D341Med (cell line): ENCODE measurements around the gene MIER2.
"Not testable (repeated sequence)": the region's sequence is repeated elsewhere in the genome, so short reads cannot be mapped to it uniquely, and the experiment has no call there.

Experiments used
- DNase-seq: peaks from one replicate; pipeline ENCODE4 v3.0.0; 2012; ENCODE audit warnings: low spot score

Gene MIER2

GRCh38 chr19:283395-283794 is 61.2 kb downstream of the MIER2 start:
- DNase-seq = no peak

- DNase-seq = no peak
Measured at GRCh38 chr19:282501-282900, 62.1 kb downstream of the MIER2 start.

GRCh38 chr19:281992-282391 is 62.6 kb downstream of the MIER2 start:
- DNase-seq = peak; percentile 39

GRCh38 chr19:281156-281853 is 63.3 kb downstream of the MIER2 start:
- DNase-seq = no peak

GRCh38 chr19:280541-281009 is 64.0 kb downstream of the MIER2 start:
- DNase-seq = no peak

GRCh38 chr19:279656-280055 is 64.9 kb downstream of the MIER2 start:
- no peak for DNase-seq

- no peak for DNase-seq
Measured at GRCh38 chr19:279231-279630, 65.4 kb downstream of the MIER2 start.

GRCh38 chr19:277581-278165 is 66.9 kb downstream of the MIER2 start:
- DNase-seq = no peak

GRCh38 chr19:277131-277530 is 67.5 kb downstream of the MIER2 start:
- DNase-seq = no peak

GRCh38 chr19:275958-276646 is 68.5 kb downstream of the MIER2 start:
- DNase-seq = no peak

- no peak for DNase-seq
Measured at GRCh38 chr19:275000-275399, 69.6 kb downstream of the MIER2 start.

GRCh38 chr19:273393-273792 is 71.2 kb downstream of the MIER2 start:
- DNase-seq = no peak

- no peak for DNase-seq
Measured at GRCh38 chr19:271856-272255, 72.7 kb downstream of the MIER2 start.

GRCh38 chr19:270766-271318 is 73.8 kb downstream of the MIER2 start:
- DNase-seq = not testable (repeated sequence)

GRCh38 chr19:269241-269640 is 75.4 kb downstream of the MIER2 start:
- DNase-seq = no peak

- DNase-seq = no peak
Measured at GRCh38 chr19:262125-262524, 82.5 kb downstream of the MIER2 start.

- DNase-seq = not testable (repeated sequence)
Measured at GRCh38 chr19:256804-257203, 87.8 kb downstream of the MIER2 start.
